ENCODE results near the gene MRPL28. TPM values are rescaled to one million over a fixed set of nuclear protein-coding genes. Genes with fewer than 3 reads are reported as not detected.

MRPL28 gene
- polyA plus RNA-seq, 1 of the 3 experiments (the other 2 are of a cell fraction): 320 TPM

- Histone ChIP-seq H3K27ac (ENCODE audit: low read depth in 2 of 2, low read length in 1 of 2) (peak overlapping the region; percentile 62 to 71), H3K4me1 (ENCODE audit: control insufficient read depth in 1 of 2, insufficient read depth in 2 of 2, low read depth in 1 of 2, low read length in 1 of 2) (peaks cover 7 to 16% of the 10 kb centered on the region in 2 experiments; a peak in 2 of 4 replicates), H2AFZ (ENCODE audit: low read depth) (no peak overlapping the region), H4K20me1 (ENCODE audit: insufficient read depth) (0 out of 2 replicates have a peak, but pooled peaks cover 10% of the 10 kb centered on the region), H3K4me2 (peak overlapping the region; percentile 55; the same call in 1 of the 2 replicates), H3K4me3 (ENCODE audit: low read depth in 2 of 2, low read length in 1 of 2) (peak overlapping the region in 1 of 2 experiments; percentile 28; a peak in 2 of 4 replicates), H3K9ac (peak overlapping the region; percentile 15; the same call in 1 of the 2 replicates), H3K9me3 (no peaks in the 10 kb centered on the region), H3F3A (replicated peaks; ENCODE audit: insufficient read depth) (peaks cover 52% of the 10 kb centered on the region), H3K27me3 (ENCODE audit: insufficient read depth) (no peaks in the 10 kb centered on the region), H3K9me2 (no peaks in the 10 kb centered on the region), H3K79me2 (ENCODE audit: insufficient read depth) (peaks cover 12% of the 10 kb centered on the region), H3K36me3 (replicated peaks in 1 of 2; ENCODE audit: control insufficient read depth in 1 of 2, insufficient read depth in 2 of 2, low read length in 1 of 2) (peaks cover 0 to 17% of the 10 kb centered on the region in 2 experiments)
- 42% methylated on average over 10 of the region's 29 CpGs for WGBS (ENCODE audit: low lambda C conversion rate)
- ChIA-PET CTCF (interaction anchor here (0.6 to 1.7 kb wide), 5 partner anchors 11 to 158 kb away, joined by 3 to 4 read pairs (median 4); no protein-coding TSS in a partner anchor), POLR2A (no interaction called here)
- TF ChIP-seq RCOR1 (IDR thresholded peaks at IDR 0.05; ENCODE audit: low read length): no peak
- 0 out of 2 replicates have a peak, but pooled peaks have one; percentile 18 for TF ChIP-seq SIN3A (IDR thresholded peaks at IDR 0.05; ENCODE audit: borderline replicate concordance, low read depth, low read length)
- TF ChIP-seq CTCF (IDR thresholded peaks at IDR 0.05): peak; percentile 38; the same call in 1 of the 2 replicates
- DNase-seq: peak; percentile 81
Measured at GRCh38 chr16:397736-398332, 27.5 kb upstream of the MRPL28 start.

GRCh38 chr16:397135-397661 is 26.9 kb upstream of the MRPL28 start, which contains the start of gene NME4:
Gene NME4, plus strand, starts transcription at chr16:397199. Its CDS starts 24 bp downstream, at chr16:397223.
- H3K9me2 ChIP-seq: no peaks in the 10 kb centered on the region
- peak within 1 kb of the TSS; percentile 93 for H3K4me2 ChIP-seq
- WGBS (ENCODE audit: low lambda C conversion rate): 7% methylated on average over 5 of the region's 75 CpGs
- peak within 1 kb of the TSS; percentile 80 to 88 for H3K27ac ChIP-seq (ENCODE audit: low read depth in 2 of 2, low read length in 1 of 2)
- peak within 1 kb of the TSS; percentile 80 for H3K9ac ChIP-seq
- H3K79me2 ChIP-seq (ENCODE audit: insufficient read depth): peaks cover 7% of the 10 kb centered on the region
- peaks cover 0 to 17% of the 10 kb centered on the region in 2 experiments for H3K36me3 ChIP-seq (replicated peaks in 1 of 2; ENCODE audit: control insufficient read depth in 1 of 2, insufficient read depth in 2 of 2, low read length in 1 of 2)
- POLR2A ChIA-PET: no interaction called here
- 0 out of 2 replicates have a peak, but pooled peaks cover 10% of the 10 kb centered on the region for H4K20me1 ChIP-seq (ENCODE audit: insufficient read depth)
- no peaks in the 10 kb centered on the region for H3K9me3 ChIP-seq
- peak within 1 kb of the TSS; percentile 66 to 68 for H3K4me3 ChIP-seq (ENCODE audit: low read depth in 2 of 2, low read length in 1 of 2)
- H3F3A ChIP-seq (replicated peaks; ENCODE audit: insufficient read depth): peaks cover 45% of the 10 kb centered on the region
- peak; percentile 86 for DNase-seq
- no peak for TF ChIP-seq FOSL2 (IDR thresholded peaks at IDR 0.05; ENCODE audit: borderline replicate concordance, low read depth)
- TF ChIP-seq MAX (IDR thresholded peaks at IDR 0.05; ENCODE audit: low read depth): no peak
- no peak for TF ChIP-seq RFX5 (IDR thresholded peaks at IDR 0.05; ENCODE audit: low read length)
- no peak for TF ChIP-seq YY1 (IDR thresholded peaks at IDR 0.05; ENCODE audit: low read depth)
- peak; percentile 17; the same call in 1 of the 2 replicates for TF ChIP-seq POLR2AphosphoS5 (IDR thresholded peaks at IDR 0.05; ENCODE audit: low read depth, low read length)
- no peak for TF ChIP-seq CHD2 (IDR thresholded peaks at IDR 0.05; ENCODE audit: low read length, partially characterized antibody)
- CTCF ChIA-PET: interaction anchor here (0.7 to 1.7 kb wide), 3 partner anchors 10 to 159 kb away, joined by 3 to 4 read pairs (median 4); no protein-coding TSS in a partner anchor
- H2AFZ ChIP-seq (ENCODE audit: low read depth): peak within 1 kb of the TSS; percentile 96
- peaks cover 7 to 16% of the 10 kb centered on the region in 2 experiments; a peak in 2 of 4 replicates for H3K4me1 ChIP-seq (ENCODE audit: control insufficient read depth in 1 of 2, insufficient read depth in 2 of 2, low read depth in 1 of 2, low read length in 1 of 2)
- H3K27me3 ChIP-seq (ENCODE audit: insufficient read depth): no peaks in the 10 kb centered on the region

All from SK-N-SH (cell line).